ENCODE data around the gene BCAS3. TPM values are rescaled to one million over a fixed set of nuclear protein-coding genes. Genes with fewer than 3 reads are reported as not detected.
"Not testable (repeated sequence)": the region's sequence is repeated elsewhere in the genome, so short reads cannot be mapped to it uniquely, and the experiment has no call there.

BCAS3 gene
- total RNA-seq, 1 donor from 2014 or later = 30.5 TPM

DNA sequence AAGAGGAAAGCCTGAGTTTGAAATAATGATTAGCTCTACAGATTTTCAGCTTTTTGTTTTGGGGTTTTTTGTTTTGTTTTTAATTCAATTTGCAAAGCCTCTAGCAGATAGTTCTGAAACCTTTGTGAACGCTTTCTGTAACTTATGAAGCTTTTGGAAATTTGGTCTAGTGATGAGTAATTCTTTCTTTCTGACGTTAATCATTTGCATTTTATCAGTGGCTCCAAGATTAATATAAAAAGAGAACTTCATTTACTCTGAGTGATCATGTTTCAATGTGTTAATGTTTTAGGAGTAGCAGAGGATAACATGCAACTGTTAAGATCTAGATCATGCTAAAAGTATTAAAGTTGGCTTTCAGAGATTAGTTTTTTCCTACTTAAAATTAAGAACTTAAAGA is 561.7 kb downstream of the BCAS3 start:
- TF ChIP-seq, protein P1, sequence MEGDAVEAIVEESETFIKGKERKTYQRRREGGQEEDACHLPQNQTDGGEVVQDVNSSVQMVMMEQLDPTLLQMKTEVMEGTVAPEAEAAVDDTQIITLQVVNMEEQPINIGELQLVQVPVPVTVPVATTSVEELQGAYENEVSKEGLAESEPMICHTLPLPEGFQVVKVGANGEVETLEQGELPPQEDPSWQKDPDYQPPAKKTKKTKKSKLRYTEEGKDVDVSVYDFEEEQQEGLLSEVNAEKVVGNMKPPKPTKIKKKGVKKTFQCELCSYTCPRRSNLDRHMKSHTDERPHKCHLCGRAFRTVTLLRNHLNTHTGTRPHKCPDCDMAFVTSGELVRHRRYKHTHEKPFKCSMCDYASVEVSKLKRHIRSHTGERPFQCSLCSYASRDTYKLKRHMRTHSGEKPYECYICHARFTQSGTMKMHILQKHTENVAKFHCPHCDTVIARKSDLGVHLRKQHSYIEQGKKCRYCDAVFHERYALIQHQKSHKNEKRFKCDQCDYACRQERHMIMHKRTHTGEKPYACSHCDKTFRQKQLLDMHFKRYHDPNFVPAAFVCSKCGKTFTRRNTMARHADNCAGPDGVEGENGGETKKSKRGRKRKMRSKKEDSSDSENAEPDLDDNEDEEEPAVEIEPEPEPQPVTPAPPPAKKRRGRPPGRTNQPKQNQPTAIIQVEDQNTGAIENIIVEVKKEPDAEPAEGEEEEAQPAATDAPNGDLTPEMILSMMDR (conservative IDR thresholded peaks at IDR 0.05) = no peak
- no peak overlapping the region for H3K4me3 Mint-ChIP-seq

DNA sequence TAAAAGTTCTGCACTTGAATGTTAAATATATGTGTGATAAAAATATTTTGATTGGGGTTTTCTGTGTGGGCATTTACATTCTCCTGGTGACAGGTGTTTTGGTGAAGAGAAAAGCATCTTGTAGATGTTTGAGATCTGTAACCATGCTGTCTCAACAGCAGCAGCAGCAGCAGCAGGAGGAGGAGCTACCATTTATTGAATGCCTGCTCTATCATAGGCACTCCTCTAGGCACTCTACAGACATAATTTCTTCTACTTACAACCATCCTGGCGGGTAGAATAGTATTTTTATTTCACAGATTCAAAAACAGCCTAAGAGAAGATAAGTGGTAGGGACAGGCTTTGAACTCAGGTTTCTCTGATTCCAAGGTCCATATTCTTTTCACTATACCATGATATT is 562.3 kb downstream of the BCAS3 start:
- Mint-ChIP-seq H3K27me3 (ENCODE audit: low read depth) (no peaks in the 10 kb centered on the region), H3K27ac (ENCODE audit: unreplicated experiment) (no peak overlapping the region), H3K4me1 (peaks cover 29% of the 10 kb centered on the region), H3K36me3 (ENCODE audit: low read depth) (no peaks in the 10 kb centered on the region), H3K4me3 (no peak overlapping the region), H3K9me3 (no peaks in the 10 kb centered on the region)
- TF ChIP-seq, protein P1 (conservative IDR thresholded peaks at IDR 0.05) = no peak
- no peak for DNase-seq (ENCODE audit: low read depth, low spot score)

More for the DNA sequence above, 561.7 kb downstream of the BCAS3 start:
- no peak for DNase-seq (ENCODE audit: low read depth, low spot score)
- H3K9me3 Mint-ChIP-seq = no peaks in the 10 kb centered on the region
- H3K36me3 Mint-ChIP-seq (ENCODE audit: low read depth) = no peaks in the 10 kb centered on the region
- no peaks in the 10 kb centered on the region for H3K27me3 Mint-ChIP-seq (ENCODE audit: low read depth)
- H3K4me1 Mint-ChIP-seq = peaks cover 33% of the 10 kb centered on the region
- H3K27ac Mint-ChIP-seq (ENCODE audit: unreplicated experiment) = no peak overlapping the region

DNA sequence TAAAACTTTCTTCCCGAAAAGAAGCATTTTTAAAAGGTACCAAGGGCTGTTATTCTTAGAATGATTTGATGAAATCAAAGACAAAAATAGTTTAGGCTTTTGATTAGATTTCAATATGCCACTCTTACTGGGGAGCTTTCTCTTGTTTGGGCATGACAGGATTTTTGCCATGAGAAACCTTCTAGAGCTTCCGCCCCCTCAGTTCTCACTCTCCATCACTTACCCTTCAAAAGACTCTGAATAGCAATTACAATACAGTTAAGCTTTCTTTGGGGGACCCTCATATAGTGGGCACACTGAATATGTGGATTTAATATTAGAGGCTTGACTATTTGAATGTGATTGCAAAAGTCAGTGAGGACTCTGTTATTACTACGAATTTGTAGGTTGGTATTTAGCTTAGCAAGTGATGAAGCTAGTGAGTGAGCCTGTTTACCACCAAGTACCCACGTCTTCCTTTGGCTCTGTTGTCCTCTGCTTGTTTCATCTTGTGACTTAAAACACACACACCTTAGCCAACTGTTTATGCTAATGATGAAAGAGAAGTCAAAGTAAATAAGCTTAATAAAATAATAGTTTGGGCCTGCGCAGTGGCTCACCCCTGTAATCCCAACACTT is 563.3 kb downstream of the BCAS3 start:
- TF ChIP-seq, protein P1 (conservative IDR thresholded peaks at IDR 0.05) = no peak
- Mint-ChIP-seq H3K4me3 (no peak overlapping the region), H3K27ac (ENCODE audit: unreplicated experiment) (no peak overlapping the region), H3K27me3 (ENCODE audit: low read depth) (no peaks in the 10 kb centered on the region), H3K4me1 (peaks cover 19% of the 10 kb centered on the region), H3K9me3 (no peaks in the 10 kb centered on the region), H3K36me3 (ENCODE audit: low read depth) (no peaks in the 10 kb centered on the region)
- no peak for DNase-seq (ENCODE audit: low read depth, low spot score)

DNA sequence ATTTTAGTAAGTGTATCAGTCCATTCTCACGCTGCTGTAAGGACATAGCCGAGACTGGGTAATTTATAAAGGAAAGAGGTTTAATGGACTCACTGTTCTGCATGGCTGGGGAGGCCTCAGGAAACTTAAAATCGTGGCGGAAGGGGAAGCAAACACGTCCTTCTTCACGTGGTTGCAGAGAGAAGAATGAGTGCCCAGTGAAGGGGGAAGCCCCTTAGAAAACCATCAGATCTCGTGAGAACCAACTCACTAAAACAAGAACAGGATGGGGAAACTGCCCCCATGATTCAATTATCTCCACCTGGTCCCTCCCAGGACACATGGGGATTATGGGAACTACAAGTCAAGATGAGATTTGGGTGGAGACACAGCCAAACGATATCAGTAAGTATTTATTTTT is 567.3 kb downstream of the BCAS3 start:
- not testable (repeated sequence) for DNase-seq (ENCODE audit: low read depth, low spot score); H3K27me3 Mint-ChIP-seq (ENCODE audit: low read depth); H3K4me3 Mint-ChIP-seq; H3K9me3 Mint-ChIP-seq; H3K27ac Mint-ChIP-seq (ENCODE audit: unreplicated experiment); H3K36me3 Mint-ChIP-seq (ENCODE audit: low read depth)
- H3K4me1 Mint-ChIP-seq = peaks cover 15% of the 10 kb centered on the region

DNA sequence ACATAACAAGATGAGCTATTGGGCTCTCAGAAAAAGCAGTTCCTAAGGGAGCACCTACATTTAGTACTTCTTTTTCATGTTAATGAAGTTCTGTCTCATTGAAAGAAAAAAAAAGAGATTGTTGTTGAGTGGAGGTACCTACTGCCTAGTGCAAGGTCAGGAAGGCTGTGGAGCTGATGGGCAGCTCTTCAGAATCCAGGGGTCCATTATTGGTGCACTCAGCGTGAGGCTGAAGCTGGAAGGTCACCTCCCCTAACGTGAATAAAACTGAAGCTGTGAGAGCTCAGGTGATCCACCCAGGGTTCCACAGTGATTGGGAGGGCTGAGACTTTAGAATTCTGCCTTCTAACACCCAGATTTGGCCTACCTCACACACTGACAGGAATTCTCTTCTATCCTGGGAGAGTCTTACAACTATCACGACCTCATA is 568.1 kb downstream of the BCAS3 start:
- TF ChIP-seq, protein P1 (conservative IDR thresholded peaks at IDR 0.05) = no peak
- H3K4me1 Mint-ChIP-seq = peaks cover 20% of the 10 kb centered on the region
- H3K4me3 Mint-ChIP-seq = no peak overlapping the region
- no peak for DNase-seq (ENCODE audit: low read depth, low spot score)
- H3K27me3 Mint-ChIP-seq (ENCODE audit: low read depth) = no peaks in the 10 kb centered on the region
- H3K36me3 Mint-ChIP-seq (ENCODE audit: low read depth) = no peaks in the 10 kb centered on the region
- H3K27ac Mint-ChIP-seq (ENCODE audit: unreplicated experiment) = peak overlapping the region; percentile 72
- peaks cover 2% of the 10 kb centered on the region for H3K9me3 Mint-ChIP-seq

DNA sequence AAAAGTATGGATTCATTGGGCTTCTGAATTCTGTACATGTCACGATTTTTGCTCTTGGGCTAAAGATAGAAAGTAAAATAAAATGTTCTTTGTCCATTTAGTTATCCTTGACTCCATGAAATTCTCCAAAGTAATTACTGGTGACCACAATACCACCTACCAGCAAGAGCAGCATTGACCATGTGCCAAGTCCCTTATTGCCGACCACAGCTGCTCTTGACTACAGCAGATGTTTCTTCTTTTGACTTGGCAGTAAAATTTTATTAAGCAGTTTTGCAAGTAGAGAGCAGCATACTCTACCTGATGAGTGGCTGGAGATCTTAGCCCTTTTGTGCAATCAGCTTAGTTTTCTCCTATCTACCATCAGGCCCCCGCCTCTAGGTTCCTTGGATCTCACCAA is 569.8 kb downstream of the BCAS3 start:
- peaks cover 28% of the 10 kb centered on the region for H3K4me1 Mint-ChIP-seq
- DNase-seq (ENCODE audit: low read depth, low spot score) = no peak
- H3K9me3 Mint-ChIP-seq = peaks cover 2% of the 10 kb centered on the region
- H3K36me3 Mint-ChIP-seq (ENCODE audit: low read depth) = no peaks in the 10 kb centered on the region
- H3K27ac Mint-ChIP-seq (ENCODE audit: unreplicated experiment) = no peak overlapping the region
- no peaks in the 10 kb centered on the region for H3K27me3 Mint-ChIP-seq (ENCODE audit: low read depth)
- no peak overlapping the region for H3K4me3 Mint-ChIP-seq
- TF ChIP-seq, protein P1 (conservative IDR thresholded peaks at IDR 0.05) = no peak
